Measurements from ENCODE around the gene DUSP8.

DUSP8 gene

DNA sequence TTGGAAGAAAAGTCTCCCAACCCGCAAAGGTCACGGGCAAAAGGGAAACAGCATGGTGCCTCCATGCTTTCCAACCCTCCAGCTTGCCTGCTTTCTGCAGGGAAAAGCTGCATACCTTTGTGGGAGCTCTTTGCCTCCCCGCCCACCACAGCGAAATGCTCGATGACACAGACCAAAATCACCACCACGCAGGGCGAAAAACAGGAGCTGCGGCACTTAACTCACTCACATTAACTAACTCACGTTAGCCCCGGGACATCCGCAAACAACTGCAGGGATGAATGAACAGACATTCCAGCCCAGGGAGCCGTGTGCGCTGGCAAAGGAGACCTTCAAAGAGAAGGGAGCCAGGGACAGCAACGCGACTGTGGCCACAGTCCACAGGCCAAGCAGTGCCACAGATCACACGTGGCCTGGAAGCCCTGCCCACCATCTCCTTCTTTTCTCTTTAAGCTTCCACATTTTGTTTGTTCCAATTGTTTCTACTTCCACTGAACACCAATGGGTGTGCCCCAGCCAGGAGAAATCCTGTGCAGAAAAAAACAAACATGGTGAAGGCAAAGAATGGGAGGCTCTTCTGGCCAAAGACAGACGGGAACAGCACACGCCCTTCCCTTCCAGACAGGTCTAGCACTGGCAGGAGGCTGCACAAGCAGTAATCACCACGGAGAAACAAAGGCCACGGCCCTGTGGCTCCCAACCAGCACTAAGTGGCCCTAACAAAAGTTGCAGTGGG lies 39.3 kb downstream of the DUSP8 start:
- no peak overlapping the region for H3K4me3 ChIP-seq (ENCODE audit: low read depth, low read length)
- TF ChIP-seq, protein P1, sequence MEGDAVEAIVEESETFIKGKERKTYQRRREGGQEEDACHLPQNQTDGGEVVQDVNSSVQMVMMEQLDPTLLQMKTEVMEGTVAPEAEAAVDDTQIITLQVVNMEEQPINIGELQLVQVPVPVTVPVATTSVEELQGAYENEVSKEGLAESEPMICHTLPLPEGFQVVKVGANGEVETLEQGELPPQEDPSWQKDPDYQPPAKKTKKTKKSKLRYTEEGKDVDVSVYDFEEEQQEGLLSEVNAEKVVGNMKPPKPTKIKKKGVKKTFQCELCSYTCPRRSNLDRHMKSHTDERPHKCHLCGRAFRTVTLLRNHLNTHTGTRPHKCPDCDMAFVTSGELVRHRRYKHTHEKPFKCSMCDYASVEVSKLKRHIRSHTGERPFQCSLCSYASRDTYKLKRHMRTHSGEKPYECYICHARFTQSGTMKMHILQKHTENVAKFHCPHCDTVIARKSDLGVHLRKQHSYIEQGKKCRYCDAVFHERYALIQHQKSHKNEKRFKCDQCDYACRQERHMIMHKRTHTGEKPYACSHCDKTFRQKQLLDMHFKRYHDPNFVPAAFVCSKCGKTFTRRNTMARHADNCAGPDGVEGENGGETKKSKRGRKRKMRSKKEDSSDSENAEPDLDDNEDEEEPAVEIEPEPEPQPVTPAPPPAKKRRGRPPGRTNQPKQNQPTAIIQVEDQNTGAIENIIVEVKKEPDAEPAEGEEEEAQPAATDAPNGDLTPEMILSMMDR (IDR thresholded peaks at IDR 0.05; ENCODE audit: insufficient read depth, low read depth, low read length, missing control alignments) = no peak
- no peak for DNase-seq (ENCODE audit: low read depth)

DNA sequence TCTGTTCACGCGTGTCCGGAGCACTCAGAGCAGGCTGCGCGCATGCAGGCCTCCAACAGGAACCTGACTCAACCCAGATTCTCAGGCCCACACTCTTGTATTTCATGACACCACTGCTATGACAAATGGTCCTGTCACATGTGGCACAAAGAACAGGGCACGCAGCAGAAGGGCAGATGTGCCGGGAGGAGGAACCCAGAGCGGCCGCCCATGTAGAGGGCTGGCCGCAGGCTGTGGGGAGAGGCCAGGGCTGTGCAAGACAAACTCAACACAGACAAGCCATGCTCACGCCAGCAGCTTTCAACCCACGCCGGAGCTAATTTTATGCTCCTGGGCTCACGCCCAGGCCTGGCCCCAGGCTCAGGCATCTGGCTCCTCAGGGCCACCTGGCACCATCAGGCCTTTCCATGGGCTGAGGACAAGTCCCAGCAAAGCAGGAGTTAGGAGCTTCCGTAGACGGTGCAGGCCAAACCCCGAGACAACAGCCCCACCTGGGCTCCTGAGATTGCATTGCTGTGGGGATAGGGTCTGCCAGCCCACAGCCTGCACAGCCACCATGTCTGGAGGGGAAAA lies 40.0 kb downstream of the DUSP8 start:
- DNase-seq (ENCODE audit: low read depth) = no peak
- TF ChIP-seq, protein P1 (IDR thresholded peaks at IDR 0.05; ENCODE audit: insufficient read depth, low read depth, low read length, missing control alignments) = no peak
- H3K4me3 ChIP-seq (ENCODE audit: low read depth, low read length) = no peak overlapping the region

DNA sequence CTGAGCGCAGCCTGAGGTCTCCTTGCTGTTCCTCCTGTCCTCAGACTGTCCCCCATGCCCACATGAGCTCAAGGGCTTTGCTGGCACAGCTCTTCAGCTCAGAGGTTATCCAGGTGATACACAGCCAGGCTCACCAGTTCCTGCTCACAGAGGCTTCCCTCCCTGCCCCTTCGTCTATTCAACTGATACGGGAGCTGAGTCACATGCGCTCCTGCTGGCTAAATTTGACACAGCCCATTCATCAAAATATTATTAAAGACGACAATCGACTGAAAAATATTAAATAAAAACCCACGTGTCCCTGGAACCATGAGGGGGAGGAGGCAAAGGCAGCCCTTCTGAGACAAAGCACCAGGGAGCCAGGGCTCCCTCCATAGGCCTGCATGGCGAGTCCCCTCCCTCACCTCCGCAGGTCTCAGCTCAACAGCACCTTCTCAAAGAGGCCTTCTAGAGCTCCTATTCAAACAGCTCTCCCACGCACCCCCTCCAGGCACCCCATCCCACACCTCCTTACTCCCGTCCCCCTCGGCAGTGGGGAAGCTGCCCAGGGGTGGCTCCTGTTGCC lies 40.5 kb downstream of the DUSP8 start:
- TF ChIP-seq, protein P1 (IDR thresholded peaks at IDR 0.05; ENCODE audit: insufficient read depth, low read depth, low read length, missing control alignments) = no peak
- DNase-seq (ENCODE audit: low read depth) = no peak
- H3K4me3 ChIP-seq (ENCODE audit: low read depth, low read length) = no peak overlapping the region

DNA sequence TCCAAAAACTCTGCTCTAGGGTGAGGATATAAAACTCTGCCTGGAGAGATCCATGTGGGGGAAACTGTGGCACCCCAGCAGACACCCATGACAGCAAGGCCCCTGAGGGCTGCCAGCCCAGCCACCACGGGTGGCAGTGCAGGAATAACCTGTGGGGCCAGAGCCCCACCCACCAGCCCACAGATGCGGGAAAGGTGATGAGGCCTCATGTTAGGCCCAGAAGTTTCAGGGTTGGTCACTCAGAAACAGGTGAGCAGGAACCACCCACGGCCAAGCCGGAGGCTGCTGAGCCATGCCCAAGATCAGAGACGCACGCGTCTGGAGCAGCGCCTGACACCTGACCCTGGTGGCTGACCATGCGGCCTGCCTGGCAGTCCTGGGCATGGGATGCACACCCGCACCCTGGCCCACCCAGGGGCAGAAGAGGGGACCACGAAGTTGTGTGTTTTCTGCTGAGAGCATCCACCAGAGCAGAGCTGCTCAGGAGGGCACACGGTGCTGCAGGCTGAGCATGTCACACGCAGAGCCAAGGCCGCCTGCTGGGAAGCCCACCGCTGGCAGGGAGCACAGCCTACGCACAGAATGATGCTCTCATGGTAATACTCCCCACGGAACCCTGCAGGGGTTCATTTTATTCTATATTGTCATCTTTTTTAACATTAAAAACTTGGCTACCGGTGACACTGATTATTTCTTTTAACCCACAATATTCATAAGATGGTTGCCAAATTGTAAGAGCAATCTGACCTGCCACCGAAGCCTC lies 41.2 kb downstream of the DUSP8 start:
- TF ChIP-seq, protein P1 (IDR thresholded peaks at IDR 0.05; ENCODE audit: insufficient read depth, low read depth, low read length, missing control alignments) = no peak
- DNase-seq (ENCODE audit: low read depth) = no peak
- H3K4me3 ChIP-seq (ENCODE audit: low read depth, low read length) = no peak overlapping the region

DNA sequence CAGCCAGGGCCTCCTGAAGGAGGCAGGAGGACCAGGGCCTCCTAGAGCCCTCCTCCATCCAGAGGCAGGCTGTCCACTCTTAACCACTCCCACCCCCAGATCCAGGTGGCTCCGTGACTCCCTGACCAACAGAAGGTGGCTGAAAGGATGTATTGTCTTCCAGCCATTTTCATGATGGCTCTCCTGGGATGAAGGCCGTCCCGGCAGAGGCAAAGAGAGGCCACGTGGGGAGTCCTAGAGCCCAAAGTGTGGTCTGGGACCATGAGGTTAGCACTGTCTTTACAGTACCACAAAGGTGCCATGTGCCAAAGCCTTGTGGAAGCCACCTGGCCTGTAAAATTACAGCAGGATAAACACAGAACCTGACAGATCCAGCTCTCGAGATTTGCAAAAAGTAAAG lies 42.3 kb downstream of the DUSP8 start:
- no peak overlapping the region for H3K4me3 ChIP-seq (ENCODE audit: low read depth, low read length)
- DNase-seq (ENCODE audit: low read depth) = no peak
- TF ChIP-seq, protein P1 (IDR thresholded peaks at IDR 0.05; ENCODE audit: insufficient read depth, low read depth, low read length, missing control alignments) = no peak

DNA sequence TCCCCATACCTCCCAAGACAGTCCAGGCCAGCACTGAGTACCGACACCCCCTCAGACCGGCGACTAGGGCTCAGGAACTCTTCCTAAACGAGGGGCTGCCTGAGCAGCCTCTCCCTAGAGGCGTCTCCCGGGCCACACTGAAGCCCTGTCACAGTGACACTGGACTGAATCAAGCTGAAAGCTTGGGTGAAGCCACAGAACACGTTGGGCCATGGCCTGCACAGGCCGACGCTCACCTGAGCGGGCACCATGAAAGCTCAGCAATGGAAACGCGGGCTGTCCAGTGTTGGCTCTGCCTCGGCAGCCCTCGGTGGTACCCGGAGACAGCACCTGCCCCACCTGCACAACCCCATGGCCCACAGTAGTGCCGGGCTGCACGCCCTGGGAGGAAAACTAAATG lies 42.8 kb downstream of the DUSP8 start:
- TF ChIP-seq, protein P1 (IDR thresholded peaks at IDR 0.05; ENCODE audit: insufficient read depth, low read depth, low read length, missing control alignments) = no peak
- no peak overlapping the region for H3K4me3 ChIP-seq (ENCODE audit: low read depth, low read length)
- no peak for DNase-seq (ENCODE audit: low read depth)
